Activated T-cell treated with anti-CD3 and anti-CD28 coated beads, Interleukin-2, amount 50 U/mL, for 4 hours (primary cell): ENCODE measurements around the gene KRT26. TPM values are rescaled to one million over a fixed set of nuclear protein-coding genes. Genes with fewer than 3 reads are reported as not detected.
"Not testable (repeated sequence)": the region's sequence is repeated elsewhere in the genome, so short reads cannot be mapped to it uniquely, and the experiment has no call there.

Experiments
- ATAC-seq, 2 donors: fragments of 200-7000 bp; cut with Tn5 transposase; one replicate each; pipeline ENCODE4 v1.10.0; 2021
- DNase-seq: peaks from one replicate; pipeline ENCODE4 v3.0.0-alpha.2; 2020
- H3K27me3 Mint-ChIP-seq: one replicate; pipeline ENCODE4 v1.8.0; 2021; ENCODE audit warnings: low read depth, mixed read lengths
- H3K36me3 Mint-ChIP-seq: one replicate; pipeline ENCODE4 v1.8.0; 2022; ENCODE audit warnings: mixed read lengths; ENCODE audit not compliant: insufficient read depth
- H3K4me1 Mint-ChIP-seq: one replicate; pipeline ENCODE4 v1.8.0; 2021; ENCODE audit warnings: low read depth, mixed read lengths
- H3K4me3 Mint-ChIP-seq: one replicate; pipeline ENCODE4 v1.8.0; 2021; ENCODE audit warnings: mild to moderate bottlenecking, moderate library complexity, mixed read lengths
- H3K9me3 Mint-ChIP-seq: one replicate; pipeline ENCODE4 v1.8.0; 2021; ENCODE audit warnings: mixed read lengths
- total RNA-seq, 3 donors: library from RNA; stranded (reverse); gene quantifications; one replicate each; pipeline ENCODE4 v1.2.1, GENCODE V29; 2021

KRT26 gene
- total RNA-seq, 3 donors from 2014 or later, result not detected

DNA sequence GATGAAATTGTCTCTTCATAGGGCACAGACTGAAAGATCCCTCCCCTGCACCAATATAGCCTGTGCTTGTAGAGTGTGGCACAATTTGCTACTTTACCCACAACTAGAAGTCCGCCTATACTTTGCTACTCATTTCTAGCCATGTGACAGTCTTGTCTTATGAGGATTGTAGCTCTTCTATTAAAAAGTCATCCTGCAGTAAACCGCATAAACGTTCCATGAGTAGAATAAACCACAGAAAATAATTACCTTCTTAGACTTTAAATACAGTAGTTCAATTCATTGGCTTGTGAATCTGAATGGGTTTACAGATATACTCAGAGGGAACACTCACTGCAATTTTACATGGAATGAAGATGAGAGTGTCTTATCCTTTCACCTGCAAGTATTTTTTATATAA lies 6.0 kb upstream of the KRT26 start:
- H3K9me3 Mint-ChIP-seq, result no peaks in the 10 kb centered on the region
- H3K4me1 Mint-ChIP-seq, result peaks cover 4% of the 10 kb centered on the region
- ATAC-seq, result no peak
- peaks cover 64% of the 10 kb centered on the region for H3K27me3 Mint-ChIP-seq
- no peak overlapping the region for H3K4me3 Mint-ChIP-seq
- no peak for DNase-seq
- H3K36me3 Mint-ChIP-seq, result no peaks in the 10 kb centered on the region

GRCh38 chr17:40777459-40777858 lies 5.5 kb upstream of the KRT26 start:
- no peak for ATAC-seq
- no peak overlapping the region for H3K4me3 Mint-ChIP-seq
- no peaks in the 10 kb centered on the region for H3K9me3 Mint-ChIP-seq
- peaks cover 68% of the 10 kb centered on the region for H3K27me3 Mint-ChIP-seq
- peaks cover 4% of the 10 kb centered on the region for H3K4me1 Mint-ChIP-seq
- DNase-seq, result no peak
- no peaks in the 10 kb centered on the region for H3K36me3 Mint-ChIP-seq

GRCh38 chr17:40775945-40776344 lies 3.9 kb upstream of the KRT26 start:
- H3K9me3 Mint-ChIP-seq, result no peaks in the 10 kb centered on the region
- ATAC-seq (no peak), DNase-seq (no peak)
- H3K36me3 Mint-ChIP-seq, result no peaks in the 10 kb centered on the region
- H3K4me1 Mint-ChIP-seq, result peaks cover 4% of the 10 kb centered on the region
- peaks cover 70% of the 10 kb centered on the region for H3K27me3 Mint-ChIP-seq
- no peak overlapping the region for H3K4me3 Mint-ChIP-seq

- Mint-ChIP-seq H3K4me3 (no peak overlapping the region), H3K27me3 (peaks cover 34% of the 10 kb centered on the region), H3K36me3 (no peaks in the 10 kb centered on the region), H3K4me1 (no peaks in the 10 kb centered on the region), H3K9me3 (peaks cover 15% of the 10 kb centered on the region)
- DNase-seq, result no peak
- no peak for ATAC-seq
These were observed 6.3 kb downstream of the KRT26 start for GRCh38 chr17:40765657-40766056.

- Mint-ChIP-seq H3K36me3 (peaks cover 5% of the 10 kb centered on the region), H3K9me3 (peaks cover 29% of the 10 kb centered on the region), H3K27me3 (peaks cover 33% of the 10 kb centered on the region), H3K4me1 (no peaks in the 10 kb centered on the region), H3K4me3 (no peak overlapping the region)
- no peak for DNase-seq
- ATAC-seq, result no peak
These were observed 8.2 kb downstream of the KRT26 start for GRCh38 chr17:40763752-40764151.

DNA sequence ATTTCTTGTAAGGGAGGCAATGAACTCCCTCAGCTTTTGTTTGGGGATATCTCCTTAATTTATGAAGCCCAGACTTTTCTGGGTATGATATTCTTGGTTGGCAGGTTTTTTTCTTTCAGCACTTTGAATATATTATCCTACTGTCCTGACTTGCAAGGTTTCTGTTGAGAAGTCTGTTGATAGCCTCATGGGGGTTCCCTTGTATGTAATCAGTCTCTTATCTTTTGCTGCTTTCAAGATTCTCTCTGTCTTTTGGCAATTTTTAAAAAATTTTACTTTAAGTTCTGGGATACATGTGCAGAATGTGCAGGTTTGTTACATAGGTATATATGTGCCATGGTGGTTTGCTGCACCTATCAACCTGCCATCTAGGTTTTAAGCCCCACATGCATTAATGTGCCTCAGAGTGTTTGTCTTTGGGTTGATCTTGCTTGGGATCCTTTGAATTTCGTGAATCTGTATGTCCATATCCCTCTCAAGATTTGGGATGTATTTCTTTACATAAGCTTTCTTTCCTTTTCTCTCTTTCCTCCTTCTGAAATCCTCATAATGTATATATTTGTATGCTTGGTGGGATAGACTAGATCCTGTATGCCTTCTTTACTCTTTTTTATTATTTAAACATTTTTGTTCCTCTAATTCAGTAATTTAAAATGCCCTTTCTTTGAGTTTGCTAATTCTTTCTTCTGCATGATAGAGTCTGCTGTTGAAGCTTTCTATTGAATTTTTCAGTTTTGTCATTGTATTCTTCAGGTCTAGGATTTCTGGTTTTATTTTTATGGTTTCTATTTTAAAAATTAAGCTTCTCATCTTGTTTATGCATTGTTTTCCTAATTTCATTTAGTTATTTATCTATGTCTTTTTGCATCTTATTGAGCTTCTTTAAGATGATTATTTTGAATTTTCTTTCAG lies 11.6 kb downstream of the KRT26 start:
- ATAC-seq (no peak), DNase-seq (no peak)
- Mint-ChIP-seq H3K9me3 (peaks cover 40% of the 10 kb centered on the region), H3K4me1 (no peaks in the 10 kb centered on the region), H3K4me3 (no peak overlapping the region), H3K27me3 (peaks cover 29% of the 10 kb centered on the region), H3K36me3 (peaks cover 6% of the 10 kb centered on the region)

DNA sequence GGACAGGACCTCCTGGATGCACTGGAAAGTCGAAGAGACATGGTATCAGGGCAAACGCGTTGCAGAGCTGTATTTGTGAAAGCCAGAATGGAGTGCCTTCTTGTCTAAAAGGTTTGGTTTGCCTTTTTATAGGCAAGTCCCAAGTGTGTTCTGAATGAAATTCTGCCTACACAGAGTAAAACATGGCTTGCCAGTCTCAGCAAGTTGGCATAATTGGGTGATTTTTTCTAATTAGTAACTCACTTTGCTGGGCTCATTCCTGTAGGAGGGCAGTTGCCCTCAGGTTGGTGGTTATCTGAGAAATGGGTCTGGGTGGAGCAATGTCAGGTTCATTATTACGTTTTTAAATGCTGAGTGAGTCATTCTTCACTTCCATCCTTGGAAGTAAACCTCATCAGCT lies 16.8 kb downstream of the KRT26 start, which contains the start of gene KRT25:
Gene KRT25 (minus strand): TSS at position 101 of the 400 bp plus-strand sequence. CDS start 60 bp downstream, at position 41.
- H3K36me3 Mint-ChIP-seq, result peaks cover 6% of the 10 kb centered on the region
- H3K4me1 Mint-ChIP-seq, result no peaks in the 10 kb centered on the region
- no peak for DNase-seq
- ATAC-seq, result no peak
- peaks cover 21% of the 10 kb centered on the region for H3K9me3 Mint-ChIP-seq
- H3K4me3 Mint-ChIP-seq, result no peak within 1 kb of the TSS
- H3K27me3 Mint-ChIP-seq, result peaks cover 39% of the 10 kb centered on the region

DNA sequence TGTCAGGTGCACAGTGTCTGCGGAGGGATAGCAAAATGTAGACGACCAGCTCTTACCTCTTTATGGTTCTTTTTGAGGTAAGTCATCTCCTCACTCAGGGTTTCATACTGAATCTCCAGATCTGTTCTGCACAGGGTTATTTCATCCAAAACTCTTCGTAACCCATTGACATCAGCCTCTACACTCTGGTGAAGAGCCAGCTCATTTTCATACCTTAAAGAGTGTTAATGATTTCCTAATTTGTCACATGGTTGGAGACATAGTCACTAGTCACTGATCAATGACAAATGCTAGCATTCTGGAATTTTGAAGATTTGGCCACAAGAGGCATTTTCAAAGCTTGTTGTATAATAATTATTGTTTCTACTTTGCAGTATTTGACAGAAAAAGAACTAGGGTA lies 18.2 kb downstream of the KRT26 start:
- Mint-ChIP-seq H3K4me3 (no peak overlapping the region), H3K9me3 (peaks cover 12% of the 10 kb centered on the region), H3K4me1 (no peaks in the 10 kb centered on the region), H3K36me3 (peaks cover 2% of the 10 kb centered on the region), H3K27me3 (peaks cover 42% of the 10 kb centered on the region)
- no peak for ATAC-seq
- DNase-seq, result no peak

DNA sequence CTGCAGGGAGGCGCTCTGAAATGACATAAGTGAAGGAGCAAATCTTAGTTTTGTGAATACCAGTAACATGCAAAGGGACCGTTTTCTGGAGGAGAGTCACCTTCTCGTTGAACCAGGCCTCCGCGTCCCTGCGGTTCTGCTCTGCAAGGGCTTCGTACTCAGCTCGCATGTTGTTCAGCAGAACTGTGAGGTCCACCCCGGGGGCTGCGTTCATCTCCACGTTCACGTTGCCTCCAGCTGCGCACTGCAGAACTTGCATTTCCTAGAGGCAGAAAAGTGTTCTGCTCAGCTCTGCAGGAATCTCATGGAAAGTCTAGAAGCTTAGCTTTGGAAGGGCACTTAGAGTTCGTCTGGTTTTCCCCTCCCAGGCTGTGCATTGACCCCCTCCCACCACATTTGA lies 20.9 kb downstream of the KRT26 start:
- ATAC-seq (no peak), DNase-seq (no peak)
- Mint-ChIP-seq H3K4me3 (no peak overlapping the region), H3K9me3 (peaks cover 4% of the 10 kb centered on the region), H3K4me1 (no peaks in the 10 kb centered on the region), H3K27me3 (peaks cover 52% of the 10 kb centered on the region), H3K36me3 (no peaks in the 10 kb centered on the region)

DNA sequence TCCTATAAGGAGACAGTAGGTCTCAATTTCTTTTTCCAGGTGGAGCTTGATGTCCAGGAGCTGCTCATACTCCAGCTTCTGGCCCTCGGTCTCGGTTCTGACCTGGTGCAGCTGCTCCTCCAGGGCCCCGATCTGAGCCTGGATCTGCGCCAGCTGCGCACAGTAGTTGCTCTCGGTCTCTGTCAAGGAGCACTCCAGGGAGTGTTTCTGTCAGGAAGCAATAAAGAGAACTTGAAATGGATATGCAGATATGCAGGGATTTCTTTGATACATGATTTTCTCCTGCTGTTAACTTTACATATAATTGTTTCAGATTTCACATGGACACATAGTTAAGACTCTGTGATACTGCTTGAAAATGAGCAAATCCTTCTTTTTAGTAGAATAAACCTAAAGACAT lies 21.6 kb downstream of the KRT26 start:
- Mint-ChIP-seq H3K27me3 (peaks cover 49% of the 10 kb centered on the region), H3K9me3 (peaks cover 4% of the 10 kb centered on the region), H3K36me3 (no peaks in the 10 kb centered on the region), H3K4me3 (no peak overlapping the region), H3K4me1 (no peaks in the 10 kb centered on the region)
- no peak for ATAC-seq
- no peak for DNase-seq

GRCh38 chr17:40748666-40749065 lies 23.3 kb downstream of the KRT26 start:
- not testable (repeated sequence) for H3K36me3 Mint-ChIP-seq, H3K4me1 Mint-ChIP-seq, H3K4me3 Mint-ChIP-seq, H3K9me3 Mint-ChIP-seq, ATAC-seq, DNase-seq
- peaks cover 52% of the 10 kb centered on the region for H3K27me3 Mint-ChIP-seq

GRCh38 chr17:40738553-40738952 lies 33.4 kb downstream of the KRT26 start:
- H3K4me1 Mint-ChIP-seq, result no peaks in the 10 kb centered on the region
- H3K4me3 Mint-ChIP-seq, result no peak overlapping the region
- H3K9me3 Mint-ChIP-seq, result peaks cover 4% of the 10 kb centered on the region
- peaks cover 30% of the 10 kb centered on the region for H3K27me3 Mint-ChIP-seq
- peaks cover 2% of the 10 kb centered on the region for H3K36me3 Mint-ChIP-seq
- DNase-seq, result no peak
- ATAC-seq, result no peak

GRCh38 chr17:40735016-40735415 lies 37.0 kb downstream of the KRT26 start:
- Mint-ChIP-seq H3K36me3 (no peaks in the 10 kb centered on the region), H3K9me3 (no peaks in the 10 kb centered on the region), H3K4me1 (no peaks in the 10 kb centered on the region)

GRCh38 chr17:40734018-40734417 lies 38.0 kb downstream of the KRT26 start:
- Mint-ChIP-seq H3K4me3 (no peak overlapping the region), H3K36me3 (no peaks in the 10 kb centered on the region), H3K4me1 (no peaks in the 10 kb centered on the region), H3K27me3 (peaks cover 32% of the 10 kb centered on the region), H3K9me3 (no peaks in the 10 kb centered on the region)
- no peak for ATAC-seq
- no peak for DNase-seq

More at GRCh38 chr17:40735016-40735415, 37.0 kb downstream of the KRT26 start:
- no peak overlapping the region for H3K4me3 Mint-ChIP-seq
- DNase-seq, result no peak
- peaks cover 31% of the 10 kb centered on the region for H3K27me3 Mint-ChIP-seq
- ATAC-seq, result no peak

DNA sequence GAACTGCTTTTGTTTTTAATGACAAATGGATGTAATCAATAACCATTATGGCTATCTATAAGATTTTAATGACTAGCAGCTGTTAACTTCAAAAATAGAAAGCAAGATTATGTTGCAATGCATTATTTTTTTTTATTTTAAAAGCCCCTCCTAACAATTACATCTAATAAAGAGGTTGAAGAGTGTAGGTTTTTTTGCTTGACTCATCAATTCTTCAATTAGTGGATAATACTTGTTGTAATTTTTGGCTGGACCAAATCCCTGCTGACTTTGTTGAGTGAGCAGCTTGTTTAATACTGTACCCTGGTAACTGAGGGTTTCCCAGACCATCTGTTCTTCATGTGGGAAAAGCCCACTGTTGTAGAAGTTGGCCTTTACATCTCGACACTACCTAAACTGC lies 41.0 kb downstream of the KRT26 start:
- DNase-seq, result no peak
- no peaks in the 10 kb centered on the region for H3K9me3 Mint-ChIP-seq
- ATAC-seq, result no peak
- no peak overlapping the region for H3K4me3 Mint-ChIP-seq
- H3K4me1 Mint-ChIP-seq, result no peaks in the 10 kb centered on the region
- H3K36me3 Mint-ChIP-seq, result no peaks in the 10 kb centered on the region
- peaks cover 31% of the 10 kb centered on the region for H3K27me3 Mint-ChIP-seq
